Adipose tissue (tissue), 3 donors: ENCODE results near the gene KCNMB3. TPM values are rescaled to one million over a fixed set of nuclear protein-coding genes. Genes with fewer than 3 reads are reported as not detected.
"Not testable (repeated sequence)": the region's sequence is repeated elsewhere in the genome, so short reads cannot be mapped to it uniquely, and the experiment has no call there.

Experiments
- H3K27ac ChIP-seq: one replicate; pipeline ENCODE4 v1.5.1; 2013; ENCODE audit warnings: low read depth, low read length
- WGBS, 3 donors: extraction: QIAGEN DNeasy Blood & Tissue Kit; methylation state at CpG; one replicate each; pipeline ENCODE4 v1.1.7; 2013; 5-methylcytosine and 5-hydroxymethylcytosine counted together
- polyA plus RNA-seq, 3 donors: library from polyadenylated mRNA; stranded (reverse); fragments of 200-250 nt; gene quantifications; one replicate each; pipeline ENCODE4 v1.2.3, GENCODE V29; 2013
- donor health status: healthy with polysubstance abuse.
- donor health status: Bipolar disorder and iron deficiency.
- donor health status: healthy.

Gene KCNMB3
- polyA plus RNA-seq, result 1 to 10 TPM; 1.0 to 3.0 (median 2.2) TPM

GRCh38 chr3:179250803-179251476 lies at the start of gene KCNMB3:
Gene KCNMB3 (minus strand): TSS chr3:179251114. CDS start chr3:179250990, 124 bp downstream.
- H3K27ac ChIP-seq, result no peak within 1 kb of the TSS

GRCh38 chr3:179299999-179300613 lies 49.2 kb upstream of the KCNMB3 start:
- 83 to 89% (median 89%) methylated on average over 5 of the region's 5 CpGs for WGBS, 3 donors

More at GRCh38 chr3:179250803-179251476, at the start of gene KCNMB3:
- 65 to 94% (median 93%) methylated on average over 6 of the region's 6 CpGs for WGBS, 3 donors

GRCh38 chr3:179299316-179299715 lies 48.4 kb upstream of the KCNMB3 start:
- H3K27ac ChIP-seq, result no peak overlapping the region
- 84 to 92% (median 87%) methylated on average over 2 of the region's 2 CpGs for WGBS, 3 donors

More at GRCh38 chr3:179299999-179300613, 49.2 kb upstream of the KCNMB3 start:
- H3K27ac ChIP-seq, result no peak overlapping the region

GRCh38 chr3:179297971-179298725 lies 47.2 kb upstream of the KCNMB3 start:
- 62 to 85% (median 84%) methylated on average over 5 of the region's 5 CpGs for WGBS, 3 donors
- H3K27ac ChIP-seq, result no peak overlapping the region

GRCh38 chr3:179292450-179292849 lies 41.5 kb upstream of the KCNMB3 start:
- 41 to 78% (median 75%) methylated on average over 2 of the region's 2 CpGs for WGBS, 3 donors
- H3K27ac ChIP-seq, result no peak overlapping the region

- 53 to 66% (median 60%) methylated on average over 3 of the region's 3 CpGs for WGBS, 3 donors
- no peak overlapping the region for H3K27ac ChIP-seq
Measured at GRCh38 chr3:179289295-179289694, 38.4 kb upstream of the KCNMB3 start.

- 54 to 76% (median 65%) methylated on average over 4 of the region's 4 CpGs for WGBS, 3 donors
- no peak overlapping the region for H3K27ac ChIP-seq
Measured at GRCh38 chr3:179288845-179289244, 37.9 kb upstream of the KCNMB3 start.

GRCh38 chr3:179286331-179286730 lies 35.4 kb upstream of the KCNMB3 start:
- WGBS, 3 donors, result 77 to 88% (median 80%) methylated on average over 6 of the region's 6 CpGs
- H3K27ac ChIP-seq, result no peak overlapping the region

GRCh38 chr3:179281825-179282224 lies 30.9 kb upstream of the KCNMB3 start:
- 71 to 91% (median 87%) methylated on average over 3 of the region's 3 CpGs for WGBS, 3 donors
- H3K27ac ChIP-seq, result no peak overlapping the region

- WGBS, 3 donors, result 96 to 100% (median 98%) methylated on average over 1 of the region's 1 CpG
Measured at GRCh38 chr3:179279837-179280236, 28.9 kb upstream of the KCNMB3 start.

GRCh38 chr3:179278932-179279693 lies 28.2 kb upstream of the KCNMB3 start:
- WGBS, 3 donors, result 58 to 65% (median 64%) methylated on average over 4 of the region's 4 CpGs

More at GRCh38 chr3:179279837-179280236, 28.9 kb upstream of the KCNMB3 start:
- H3K27ac ChIP-seq, result no peak overlapping the region

GRCh38 chr3:179278151-179278550 lies 27.2 kb upstream of the KCNMB3 start:
- 98 to 100% (median 99%) methylated on average over 1 of the region's 1 CpG for WGBS, 3 donors
- H3K27ac ChIP-seq, result no peak overlapping the region

More at GRCh38 chr3:179278932-179279693, 28.2 kb upstream of the KCNMB3 start:
- H3K27ac ChIP-seq, result no peak overlapping the region

- H3K27ac ChIP-seq, result no peak overlapping the region
- 85 to 92% (median 89%) methylated on average over 3 of the region's 3 CpGs for WGBS, 3 donors
Measured at GRCh38 chr3:179276743-179277142, 25.8 kb upstream of the KCNMB3 start.

GRCh38 chr3:179276001-179276400 lies 25.1 kb upstream of the KCNMB3 start:
- no peak overlapping the region for H3K27ac ChIP-seq
- WGBS, 3 donors, result 70 to 76% (median 71%) methylated on average over 3 of the region's 3 CpGs

- not testable (repeated sequence) for H3K27ac ChIP-seq
- 91 to 94% (median 94%) methylated on average over 2 of the region's 2 CpGs for WGBS, 3 donors
Measured at GRCh38 chr3:179274434-179274833, 23.5 kb upstream of the KCNMB3 start.

GRCh38 chr3:179272385-179272784 lies 21.5 kb upstream of the KCNMB3 start:
- WGBS, 3 donors, result 86 to 91% (median 90%) methylated on average over 3 of the region's 3 CpGs
- no peak overlapping the region for H3K27ac ChIP-seq

- H3K27ac ChIP-seq, result no peak overlapping the region
- WGBS, 3 donors, result 66 to 71% (median 69%) methylated on average over 4 of the region's 4 CpGs
Measured at GRCh38 chr3:179269152-179269707, 18.3 kb upstream of the KCNMB3 start.

- 39 to 58% (median 45%) methylated on average over 4 of the region's 4 CpGs for WGBS, 3 donors
- H3K27ac ChIP-seq, result no peak overlapping the region
Measured at GRCh38 chr3:179268400-179269051, 17.6 kb upstream of the KCNMB3 start.
